Fibroblast of lung (primary cell): ENCODE measurements around the gene GADD45G. TPM values are rescaled to one million over a fixed set of nuclear protein-coding genes. Genes with fewer than 3 reads are reported as not detected.

Experiments used
- DNase-seq, 2 donors: peaks; one replicate each; pipeline versions ENCODE4 v3.0.0 to v3.0.0-alpha.2; 2010; ENCODE audit warnings: low read depth in 2 of 2
- H2AFZ ChIP-seq: 2 replicates; pipeline ENCODE4 v1.5.1; 2012; ENCODE audit warnings: low read length, control low read depth, inconsistent platforms
- H3K27ac ChIP-seq: 2 replicates; pipeline ENCODE4 v1.5.1; 2011; ENCODE audit warnings: low read length, control low read depth; ENCODE audit not compliant: insufficient read depth
- H3K27me3 ChIP-seq: 2 replicates; pipeline ENCODE4 v1.5.1; 2011; ENCODE audit warnings: mild to moderate bottlenecking, low read length; ENCODE audit not compliant: control insufficient read depth, insufficient read depth
- H3K36me3 ChIP-seq: 2 replicates; pipeline ENCODE4 v1.5.1; 2011; ENCODE audit warnings: low read length; ENCODE audit not compliant: control insufficient read depth, insufficient read depth
- H3K4me1 ChIP-seq: 2 replicates; pipeline ENCODE4 v1.5.1; 2011; ENCODE audit warnings: low read length; ENCODE audit not compliant: control insufficient read depth, insufficient read depth; ENCODE audit errors: extremely low read depth
- H3K4me2 ChIP-seq: 2 replicates; pipeline ENCODE4 v1.5.1; 2011; ENCODE audit warnings: low read length, control low read depth; ENCODE audit not compliant: insufficient read depth; ENCODE audit errors: extremely low read depth
- H3K4me3 ChIP-seq, 4 experiments: fragments of 200-600 bp in 1 of 4; sonication (generic) in 1 of 4; replicated peaks in 1 of 4; 2 replicates each; pipeline ENCODE4 v1.5.1; 2011 to 2016; ENCODE audit warnings: low read length in 4 of 4, low read depth in 3 of 4, mild to moderate bottlenecking in 3 of 4, control low read depth in 2 of 4, inconsistent platforms in 1 of 4, mixed read lengths in 1 of 4; ENCODE audit not compliant: insufficient read depth in 1 of 4; ENCODE audit errors: control extremely low read depth in 1 of 4
- H3K79me2 ChIP-seq: 2 replicates; pipeline ENCODE4 v1.5.1; 2012; ENCODE audit warnings: mild to moderate bottlenecking, low read length, inconsistent platforms; ENCODE audit not compliant: control insufficient read depth, insufficient read depth
- H3K9ac ChIP-seq: 2 replicates; pipeline ENCODE4 v1.5.1; 2011; ENCODE audit warnings: mild to moderate bottlenecking, low read length, control low read depth; ENCODE audit not compliant: insufficient read depth
- H3K9me3 ChIP-seq: 2 replicates; pipeline ENCODE4 v1.5.1; 2012; ENCODE audit warnings: low read depth, low read length; ENCODE audit not compliant: control insufficient read depth, insufficient read depth
- H4K20me1 ChIP-seq: 2 replicates; pipeline ENCODE4 v1.5.1; 2011; ENCODE audit warnings: low read length; ENCODE audit not compliant: control insufficient read depth, insufficient read depth; ENCODE audit errors: extremely low read depth
- CTCF ChIP-seq, 2 donors: IDR thresholded peaks in 1 of 2; conservative IDR thresholded peaks in 1 of 2; 1 replicate in 1 of 2; 2 replicates in 1 of 2; pipeline ENCODE4 v1.5.1; 2011 to 2012; ENCODE audit warnings: low read length in 2 of 2, control low read depth in 1 of 2, inconsistent platforms in 1 of 2, low read depth in 1 of 2, mild to moderate bottlenecking in 1 of 2
- EZH2 ChIP-seq: IDR thresholded peaks from 2 replicates; pipeline ENCODE4 v1.5.1; 2012; ENCODE audit warnings: low read length, control low read depth, mild to moderate bottlenecking; ENCODE audit errors: missing control alignments
- polyA plus RNA-seq, 2 donors: library from polyadenylated mRNA; depleted of rRNA in 1 of 2; stranded (reverse) in 1 of 2; unstranded in 1 of 2; fragments of >200 nt; gene quantifications; 2 replicates each; pipeline ENCODE4 v1.2.1, GENCODE V29; 2011 to 2012; ENCODE audit warnings: missing spikeins in 1 of 2
- total RNA-seq: library from RNA; depleted of rRNA; stranded (reverse); fragments of >200 nt; gene quantifications from 2 replicates; pipeline ENCODE4 v1.2.1, GENCODE V29; 2014

The GADD45G gene
- total and polyA plus RNA-seq, 2 donors (not counting 1 experiment from before 2014, with no cell fraction given), result 3.5 TPM; not detected in 1

- H3K27ac ChIP-seq, result no peak overlapping the region
- no peaks in the 10 kb centered on the region for H4K20me1 ChIP-seq
- TF ChIP-seq CTCF (conservative IDR thresholded peaks at IDR 0.05 in 1 of 2, IDR thresholded peaks at IDR 0.05 in 1 of 2; ENCODE audit: low read depth in 1 of 2, low read length in 2 of 2), result peak in 1 of 2 donors; percentile 21
- no peak for TF ChIP-seq EZH2
- peak; percentile 43 to 70 for DNase-seq
- H3K4me2 ChIP-seq, result no peak overlapping the region
- no peak overlapping the region for H3K4me3 ChIP-seq
- H3K9ac ChIP-seq, result no peak overlapping the region
- H3K36me3 ChIP-seq, result no peaks in the 10 kb centered on the region
- no peaks in the 10 kb centered on the region for H3K27me3 ChIP-seq
- no peaks in the 10 kb centered on the region for H3K79me2 ChIP-seq
- no peak overlapping the region for H2AFZ ChIP-seq
- no peaks in the 10 kb centered on the region for H3K9me3 ChIP-seq
- no peaks in the 10 kb centered on the region for H3K4me1 ChIP-seq
These were observed 11.7 kb upstream of the GADD45G start for GRCh38 chr9:89592963-89593726.

- Histone ChIP-seq H3K36me3 (no peaks in the 10 kb centered on the region), H3K4me3 (no peak overlapping the region), H3K4me1 (no peaks in the 10 kb centered on the region), H2AFZ (no peak overlapping the region), H3K4me2 (no peak overlapping the region), H3K27me3 (no peaks in the 10 kb centered on the region), H3K79me2 (no peaks in the 10 kb centered on the region), H3K27ac (no peak overlapping the region), H4K20me1 (no peaks in the 10 kb centered on the region), H3K9ac (no peak overlapping the region), H3K9me3 (no peaks in the 10 kb centered on the region)
- TF ChIP-seq CTCF (conservative IDR thresholded peaks at IDR 0.05 in 1 of 2, IDR thresholded peaks at IDR 0.05 in 1 of 2; ENCODE audit: low read depth in 1 of 2, low read length in 2 of 2) (peak; percentile 35 to 58), EZH2 (no peak)
- DNase-seq, result peak in 1 of 2 donors; percentile 6
These were observed 10.9 kb upstream of the GADD45G start for GRCh38 chr9:89593727-89594427.

- no peak overlapping the region for H3K4me3 ChIP-seq
- H4K20me1 ChIP-seq, result no peaks in the 10 kb centered on the region
- H2AFZ ChIP-seq, result no peak overlapping the region
- H3K4me1 ChIP-seq, result no peaks in the 10 kb centered on the region
- no peak overlapping the region for H3K27ac ChIP-seq
- DNase-seq, result no peak
- H3K27me3 ChIP-seq, result no peaks in the 10 kb centered on the region
- no peaks in the 10 kb centered on the region for H3K79me2 ChIP-seq
- H3K4me2 ChIP-seq, result no peak overlapping the region
- H3K9me3 ChIP-seq, result no peaks in the 10 kb centered on the region
- no peaks in the 10 kb centered on the region for H3K36me3 ChIP-seq
- TF ChIP-seq EZH2 (no peak), CTCF (conservative IDR thresholded peaks at IDR 0.05 in 1 of 2, IDR thresholded peaks at IDR 0.05 in 1 of 2; ENCODE audit: low read depth in 1 of 2, low read length in 2 of 2) (no peak)
- no peak overlapping the region for H3K9ac ChIP-seq
These were observed 9.8 kb upstream of the GADD45G start for GRCh38 chr9:89594811-89595550.
